Activated naive CD8-positive, alpha-beta T cell treated with anti-CD3 and anti-CD28 coated beads, Interleukin-2, amount 50 U/mL, for 24 hours (primary cell): ENCODE measurements around the gene TGM5.
A peak's percentile ranks its signal among the peaks of the same experiment; 100 is the strongest.
"Not testable (repeated sequence)": the region's sequence is repeated elsewhere in the genome, so short reads cannot be mapped to it uniquely, and the experiment has no call there.

Experiments
- ATAC-seq: fragments of 150-1000 bp; cut with Tn5 transposase; one replicate; pipeline ENCODE4 v1.10.0; 2021
- DNase-seq: peaks from one replicate; pipeline ENCODE4 v3.0.0; 2021
- H3K27ac Mint-ChIP-seq: one replicate; pipeline ENCODE4 v1.8.0; 2021; ENCODE audit warnings: mild to moderate bottlenecking, mixed read lengths
- H3K27me3 Mint-ChIP-seq: one replicate; pipeline ENCODE4 v1.8.0; 2021; ENCODE audit warnings: mixed read lengths
- H3K36me3 Mint-ChIP-seq: one replicate; pipeline ENCODE4 v1.8.0; 2021; ENCODE audit warnings: low read depth, mixed read lengths
- H3K4me1 Mint-ChIP-seq: one replicate; pipeline ENCODE4 v1.8.0; 2021; ENCODE audit warnings: mixed read lengths
- H3K4me3 Mint-ChIP-seq: one replicate; pipeline ENCODE4 v1.8.0; 2021; ENCODE audit warnings: mild to moderate bottlenecking, moderate library complexity, mixed read lengths
- H3K9me3 Mint-ChIP-seq: one replicate; pipeline ENCODE4 v1.8.0; 2021; ENCODE audit warnings: mixed read lengths

TGM5 gene

GRCh38 chr15:43210172-43210745 lies 56.5 kb downstream of the TGM5 start:
- H3K36me3 Mint-ChIP-seq, result no peaks in the 10 kb centered on the region
- no peaks in the 10 kb centered on the region for H3K4me1 Mint-ChIP-seq
- H3K27ac Mint-ChIP-seq, result no peak overlapping the region
- DNase-seq (no peak), ATAC-seq (no peak)
- no peak overlapping the region for H3K4me3 Mint-ChIP-seq
- no peaks in the 10 kb centered on the region for H3K9me3 Mint-ChIP-seq
- peaks cover 16% of the 10 kb centered on the region for H3K27me3 Mint-ChIP-seq

GRCh38 chr15:43209059-43209824 lies 57.5 kb downstream of the TGM5 start:
- Mint-ChIP-seq H3K4me1 (peaks cover 4% of the 10 kb centered on the region), H3K36me3 (no peaks in the 10 kb centered on the region), H3K27me3 (peaks cover 16% of the 10 kb centered on the region), H3K27ac (no peak overlapping the region), H3K4me3 (no peak overlapping the region), H3K9me3 (no peaks in the 10 kb centered on the region)
- DNase-seq (no peak), ATAC-seq (no peak)

- DNase-seq, result no peak
- Mint-ChIP-seq H3K36me3 (no peaks in the 10 kb centered on the region), H3K9me3 (no peaks in the 10 kb centered on the region), H3K27ac (no peak overlapping the region), H3K4me1 (peaks cover 7% of the 10 kb centered on the region), H3K27me3 (peaks cover 16% of the 10 kb centered on the region), H3K4me3 (no peak overlapping the region)
- no peak for ATAC-seq
Observed at GRCh38 chr15:43208052-43209002, 58.4 kb downstream of the TGM5 start.

GRCh38 chr15:43207024-43207423 lies 59.7 kb downstream of the TGM5 start:
- H3K36me3 Mint-ChIP-seq, result no peaks in the 10 kb centered on the region
- H3K9me3 Mint-ChIP-seq, result no peaks in the 10 kb centered on the region

GRCh38 chr15:43206054-43206453 lies 60.7 kb downstream of the TGM5 start:
- Mint-ChIP-seq H3K27ac (no peak overlapping the region), H3K9me3 (no peaks in the 10 kb centered on the region), H3K4me3 (no peak overlapping the region), H3K36me3 (no peaks in the 10 kb centered on the region), H3K27me3 (peaks cover 16% of the 10 kb centered on the region), H3K4me1 (peaks cover 7% of the 10 kb centered on the region)
- DNase-seq (no peak), ATAC-seq (no peak)

More at GRCh38 chr15:43207024-43207423, 59.7 kb downstream of the TGM5 start:
- DNase-seq (no peak), ATAC-seq (no peak)
- Mint-ChIP-seq H3K27me3 (peaks cover 16% of the 10 kb centered on the region), H3K4me3 (no peak overlapping the region), H3K27ac (no peak overlapping the region), H3K4me1 (peaks cover 7% of the 10 kb centered on the region)

- no peak overlapping the region for H3K27ac Mint-ChIP-seq
- no peaks in the 10 kb centered on the region for H3K9me3 Mint-ChIP-seq
- H3K4me3 Mint-ChIP-seq, result no peak overlapping the region
- H3K36me3 Mint-ChIP-seq, result peaks cover 1% of the 10 kb centered on the region
- ATAC-seq (peak; percentile 62), DNase-seq (peak; percentile 59)
- H3K4me1 Mint-ChIP-seq, result peaks cover 13% of the 10 kb centered on the region
- peaks cover 8% of the 10 kb centered on the region for H3K27me3 Mint-ChIP-seq
Observed at GRCh38 chr15:43204016-43204901, 62.5 kb downstream of the TGM5 start.

GRCh38 chr15:43199945-43200488 lies 66.7 kb downstream of the TGM5 start:
- Mint-ChIP-seq H3K4me3 (no peak overlapping the region), H3K4me1 (peaks cover 13% of the 10 kb centered on the region), H3K9me3 (peaks cover 9% of the 10 kb centered on the region), H3K36me3 (peaks cover 22% of the 10 kb centered on the region), H3K27ac (no peak overlapping the region), H3K27me3 (no peaks in the 10 kb centered on the region)
- DNase-seq, result no peak
- ATAC-seq, result peak; percentile 61

- ATAC-seq (no peak), DNase-seq (no peak)
- H3K36me3 Mint-ChIP-seq, result peaks cover 26% of the 10 kb centered on the region
- H3K27ac Mint-ChIP-seq, result no peak overlapping the region
- no peaks in the 10 kb centered on the region for H3K27me3 Mint-ChIP-seq
- H3K4me3 Mint-ChIP-seq, result no peak overlapping the region
- peaks cover 9% of the 10 kb centered on the region for H3K9me3 Mint-ChIP-seq
- peaks cover 6% of the 10 kb centered on the region for H3K4me1 Mint-ChIP-seq
Observed at GRCh38 chr15:43198992-43199391, 67.7 kb downstream of the TGM5 start.

- H3K27me3 Mint-ChIP-seq, H3K4me1 Mint-ChIP-seq, DNase-seq, H3K27ac Mint-ChIP-seq, H3K9me3 Mint-ChIP-seq, ATAC-seq, H3K4me3 Mint-ChIP-seq: not testable (repeated sequence)
- H3K36me3 Mint-ChIP-seq, result peaks cover 26% of the 10 kb centered on the region
Observed at GRCh38 chr15:43198556-43198955, 68.2 kb downstream of the TGM5 start.

GRCh38 chr15:43197773-43198172 lies 69.0 kb downstream of the TGM5 start:
- not testable (repeated sequence) for H3K9me3 Mint-ChIP-seq, ATAC-seq, H3K27ac Mint-ChIP-seq, H3K4me3 Mint-ChIP-seq, DNase-seq, H3K4me1 Mint-ChIP-seq, H3K27me3 Mint-ChIP-seq
- peaks cover 31% of the 10 kb centered on the region for H3K36me3 Mint-ChIP-seq

GRCh38 chr15:43196760-43197548 lies 69.8 kb downstream of the TGM5 start:
- DNase-seq, result no peak
- Mint-ChIP-seq H3K36me3 (peaks cover 37% of the 10 kb centered on the region), H3K4me3 (no peak overlapping the region), H3K27ac (peak overlapping the region; percentile 4), H3K9me3 (peaks cover 9% of the 10 kb centered on the region), H3K4me1 (peaks cover 6% of the 10 kb centered on the region), H3K27me3 (no peaks in the 10 kb centered on the region)
- no peak for ATAC-seq

GRCh38 chr15:43194795-43195194 lies 71.9 kb downstream of the TGM5 start:
- peaks cover 9% of the 10 kb centered on the region for H3K9me3 Mint-ChIP-seq
- ATAC-seq, result no peak
- peaks cover 1% of the 10 kb centered on the region for H3K4me1 Mint-ChIP-seq
- peaks cover 41% of the 10 kb centered on the region for H3K36me3 Mint-ChIP-seq
- no peak overlapping the region for H3K4me3 Mint-ChIP-seq
- no peak for DNase-seq
- no peak overlapping the region for H3K27ac Mint-ChIP-seq
- H3K27me3 Mint-ChIP-seq, result no peaks in the 10 kb centered on the region

GRCh38 chr15:43193710-43194109 lies 73.0 kb downstream of the TGM5 start:
- ATAC-seq, result no peak
- Mint-ChIP-seq H3K27me3 (no peaks in the 10 kb centered on the region), H3K36me3 (peaks cover 45% of the 10 kb centered on the region), H3K4me3 (no peak overlapping the region), H3K27ac (no peak overlapping the region), H3K4me1 (peaks cover 4% of the 10 kb centered on the region), H3K9me3 (peaks cover 6% of the 10 kb centered on the region)
- DNase-seq, result no peak
